ENCODE results near the gene SYTL1. TPM values are rescaled to one million over a fixed set of nuclear protein-coding genes. Genes with fewer than 3 reads are reported as not detected.

SYTL1 gene
- total and polyA plus RNA-seq, 9 of the 15 experiments (the other 6 are each of a cell fraction or from before 2014, with no cell fraction given) = 0.04 to 9.3 (median 1.7) TPM

DNA sequence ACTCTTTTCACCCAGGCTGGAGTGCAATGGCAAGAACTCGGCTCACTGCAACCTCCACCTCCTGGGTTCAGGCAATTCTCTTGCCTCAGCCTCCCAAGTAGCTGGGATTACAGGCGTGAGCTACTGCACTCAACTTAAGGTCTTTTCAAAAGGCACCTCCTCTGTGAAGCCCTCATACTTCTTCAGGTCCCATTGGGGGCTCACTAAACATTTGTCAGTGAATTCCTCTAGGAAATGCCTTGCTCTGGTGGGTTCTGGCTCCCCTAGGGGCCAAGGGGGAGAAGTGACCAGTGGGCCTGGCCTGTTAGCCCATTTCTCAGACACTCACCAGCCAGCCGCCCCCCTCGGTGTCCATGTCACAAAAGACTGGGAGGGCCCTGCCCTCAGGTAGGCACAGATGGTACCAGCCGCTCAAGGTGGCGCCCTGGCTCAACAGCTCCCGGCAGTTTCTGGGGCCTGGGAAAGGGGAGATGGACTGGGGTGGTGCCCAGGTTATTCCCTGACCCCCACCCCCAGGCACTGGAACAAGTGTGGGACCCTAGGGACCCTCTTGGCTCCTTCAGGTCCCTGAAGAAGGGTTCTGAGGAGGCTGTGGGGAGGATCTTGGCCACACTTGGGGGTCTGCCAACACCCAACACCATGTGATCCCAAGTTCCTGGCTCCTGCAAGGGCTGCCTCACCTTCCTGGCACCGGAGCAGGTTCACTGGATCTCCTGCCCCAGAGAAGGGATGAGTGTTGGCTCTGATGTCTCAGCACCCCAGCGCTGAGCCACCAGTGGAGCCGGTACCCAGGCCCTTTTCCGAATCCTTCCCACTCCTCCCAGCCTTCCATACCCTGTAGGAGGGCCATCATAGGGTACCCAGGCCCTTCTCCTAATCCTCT, 31.2 kb downstream of the SYTL1 start:
- H2AFZ ChIP-seq (ENCODE audit: low read depth, low read length) = peak overlapping the region; percentile 77
- H3K27me3 ChIP-seq (ENCODE audit: control insufficient read depth in 2 of 2, insufficient read depth in 2 of 2, low read length in 2 of 2) = no peaks in the 10 kb centered on the region
- peak overlapping the region; percentile 17; the same call in 1 of the 2 replicates for H3K4me2 ChIP-seq (ENCODE audit: insufficient read depth, low read length)
- in situ Hi-C loops (cut with MboI) = no loop called here
- ChIA-PET POLR2A (interaction anchor here (0.6 to 0.8 kb wide), 2 partner anchors 10 to 333 kb away, joined by 3 to 4 read pairs; partner anchors contain the start of gene CD164L2), CTCF (ENCODE audit: low intra/inter-chr PET ratio) (interaction anchor here (0.6 to 1.5 kb wide), 3 partner anchors 40 to 111 kb away, joined by 3 to 7 read pairs (median 5); no protein-coding TSS in a partner anchor)
- DNase-seq (ENCODE audit: extremely low read depth in 1 of 4, low spot score in 3 of 4) (peak; percentile 71 to 78 (median 72)), ATAC-seq (peak; percentile 87), FAIRE-seq (no peak)
- no peaks in the 10 kb centered on the region for H3K9me3 ChIP-seq (replicated peaks; ENCODE audit: control insufficient read depth, insufficient read depth, low read depth, low read length)
- H3K9ac ChIP-seq (ENCODE audit: insufficient read depth in 1 of 2, low read depth in 2 of 2, low read length in 2 of 2) = 0 out of 4 replicates have a peak overlapping the region, but pooled peaks of 1 of the 2 experiments have one; percentile 24
- no peak overlapping the region for H3K4me3 ChIP-seq
- BruUV-seq (replicated peaks) = no TSS peak
- no peaks in the 10 kb centered on the region for H3K36me3 ChIP-seq (ENCODE audit: control insufficient read depth, insufficient read depth, low read length)
- no peaks in the 10 kb centered on the region for H4K20me1 ChIP-seq (replicated peaks; ENCODE audit: control insufficient read depth, insufficient read depth, low read length)
- H3K9me1 ChIP-seq (ENCODE audit: control insufficient read depth, insufficient read depth, low read length) = no peaks in the 10 kb centered on the region
- peaks cover 7 to 26% of the 10 kb centered on the region in 2 experiments; a peak in 4 of 5 replicates for H3K4me1 ChIP-seq (replicated peaks in 1 of 2; ENCODE audit: control insufficient read depth in 2 of 2, insufficient read depth in 2 of 2, low read length in 2 of 2)
- no peak overlapping the region for H3K27ac ChIP-seq (ENCODE audit: extremely low read depth, low read depth, low read length)
- no peaks in the 10 kb centered on the region for H3K79me2 ChIP-seq (ENCODE audit: control insufficient read depth, insufficient read depth, low read length)
- 56% methylated on average over 9 of the region's 11 CpGs for WGBS (ENCODE audit: insufficient coverage, low coverage, missing lambda C conversion rate)
- intact Hi-C loops (cut with micrococcal nuclease) = loop anchor here (1.0 to 5.0 kb wide), 2 partner anchors 41 to 71 kb away; no protein-coding TSS in a partner anchor
- TF ChIP-seq HDAC3 (IDR thresholded peaks at IDR 0.05; ENCODE audit: borderline replicate concordance, partially characterized antibody) (no peak), SMC3 (conservative IDR thresholded peaks at IDR 0.05; ENCODE audit: insufficient read depth, low read depth, low read length) (0 out of 2 replicates have a peak, but pooled peaks have one; percentile 11), CC2D1A (IDR thresholded peaks at IDR 0.05) (0 out of 2 replicates have a peak, but pooled peaks have one; percentile 3), SMAD3 (CRISPR knock-in tag; conservative IDR thresholded peaks at IDR 0.05) (no peak), ZBTB11 (CRISPR knock-in tag; IDR thresholded peaks at IDR 0.05) (0 out of 6 replicates have a peak, but pooled peaks of 1 of the 3 experiments have one; percentile 13), JUNB (CRISPR knock-in tag; conservative IDR thresholded peaks at IDR 0.05) (no peak), ZFP36 (IDR thresholded peaks at IDR 0.05; ENCODE audit: low read depth, low read length, partially characterized antibody) (peak; percentile 91), NELFE (IDR thresholded peaks at IDR 0.05; ENCODE audit: insufficient read depth, insufficient read length) (no peak), RFX1 (IDR thresholded peaks at IDR 0.05) (no peak), RNF2 (IDR thresholded peaks at IDR 0.05) (no peak), FOXA3 (CRISPR knock-in tag; conservative IDR thresholded peaks at IDR 0.05 in 1 of 2, IDR thresholded peaks at IDR 0.05 in 1 of 2) (peak in 1 of 2 experiments; percentile 14; a peak in 1 of 4 replicates)
- TF ChIP-seq, protein P1, sequence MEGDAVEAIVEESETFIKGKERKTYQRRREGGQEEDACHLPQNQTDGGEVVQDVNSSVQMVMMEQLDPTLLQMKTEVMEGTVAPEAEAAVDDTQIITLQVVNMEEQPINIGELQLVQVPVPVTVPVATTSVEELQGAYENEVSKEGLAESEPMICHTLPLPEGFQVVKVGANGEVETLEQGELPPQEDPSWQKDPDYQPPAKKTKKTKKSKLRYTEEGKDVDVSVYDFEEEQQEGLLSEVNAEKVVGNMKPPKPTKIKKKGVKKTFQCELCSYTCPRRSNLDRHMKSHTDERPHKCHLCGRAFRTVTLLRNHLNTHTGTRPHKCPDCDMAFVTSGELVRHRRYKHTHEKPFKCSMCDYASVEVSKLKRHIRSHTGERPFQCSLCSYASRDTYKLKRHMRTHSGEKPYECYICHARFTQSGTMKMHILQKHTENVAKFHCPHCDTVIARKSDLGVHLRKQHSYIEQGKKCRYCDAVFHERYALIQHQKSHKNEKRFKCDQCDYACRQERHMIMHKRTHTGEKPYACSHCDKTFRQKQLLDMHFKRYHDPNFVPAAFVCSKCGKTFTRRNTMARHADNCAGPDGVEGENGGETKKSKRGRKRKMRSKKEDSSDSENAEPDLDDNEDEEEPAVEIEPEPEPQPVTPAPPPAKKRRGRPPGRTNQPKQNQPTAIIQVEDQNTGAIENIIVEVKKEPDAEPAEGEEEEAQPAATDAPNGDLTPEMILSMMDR (IDR thresholded peaks at IDR 0.05 in 2 of 3, conservative IDR thresholded peaks at IDR 0.05 in 1 of 3; ENCODE audit: insufficient read depth in 2 of 3, low read depth in 1 of 3, low read length in 3 of 3) = peak; percentile 60 to 81 (median 77)
- TF ChIP-seq, protein P2, sequence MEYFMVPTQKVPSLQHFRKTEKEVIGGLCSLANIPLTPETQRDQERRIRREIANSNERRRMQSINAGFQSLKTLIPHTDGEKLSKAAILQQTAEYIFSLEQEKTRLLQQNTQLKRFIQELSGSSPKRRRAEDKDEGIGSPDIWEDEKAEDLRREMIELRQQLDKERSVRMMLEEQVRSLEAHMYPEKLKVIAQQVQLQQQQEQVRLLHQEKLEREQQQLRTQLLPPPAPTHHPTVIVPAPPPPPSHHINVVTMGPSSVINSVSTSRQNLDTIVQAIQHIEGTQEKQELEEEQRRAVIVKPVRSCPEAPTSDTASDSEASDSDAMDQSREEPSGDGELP (CRISPR knock-in tag; IDR thresholded peaks at IDR 0.05; ENCODE audit: borderline replicate concordance) = 0 out of 2 replicates have a peak, but pooled peaks have one; percentile 16

Data from K562 (cell line).